GM21528 (cell line): ENCODE data around the gene RCAN2.

Source experiments
- ATAC-seq: cut with Tn5 transposase; IDR thresholded peaks from one replicate; pipeline ENCODE4 v1.9.1; 2021; ENCODE audit warnings: mild to moderate bottlenecking, moderate library complexity; ENCODE audit not compliant: unreplicated experiment, low FRiP score

Gene RCAN2

GRCh38 chr6:46500382-46500781 is 9.1 kb upstream of the RCAN2 start:
- no peak for ATAC-seq

- ATAC-seq, result peak; percentile 64
Measured at GRCh38 chr6:46491628-46492547, 639 bp upstream of the RCAN2 start.

GRCh38 chr6:46490425-46491200 is 636 bp downstream of the RCAN2 start:
- no peak for ATAC-seq

- no peak for ATAC-seq
Measured at GRCh38 chr6:46486181-46486580, 5.1 kb downstream of the RCAN2 start.

GRCh38 chr6:46484081-46484820 is 7.0 kb downstream of the RCAN2 start:
- ATAC-seq, result no peak

GRCh38 chr6:46476301-46476700 is 14.9 kb downstream of the RCAN2 start:
- ATAC-seq, result no peak

GRCh38 chr6:46473881-46474280 is 17.4 kb downstream of the RCAN2 start:
- no peak for ATAC-seq

GRCh38 chr6:46472243-46472642 is 19.0 kb downstream of the RCAN2 start:
- ATAC-seq, result no peak

GRCh38 chr6:46469021-46469420 is 22.2 kb downstream of the RCAN2 start:
- no peak for ATAC-seq

GRCh38 chr6:46468403-46469010 is 22.7 kb downstream of the RCAN2 start:
- no peak for ATAC-seq

- no peak for ATAC-seq
Measured at GRCh38 chr6:46466570-46466969, 24.7 kb downstream of the RCAN2 start.

- no peak for ATAC-seq
Measured at GRCh38 chr6:46465294-46466165, 25.7 kb downstream of the RCAN2 start.

- ATAC-seq, result no peak
Measured at GRCh38 chr6:46456297-46456696, 35.0 kb downstream of the RCAN2 start.

- no peak for ATAC-seq
Measured at GRCh38 chr6:46454691-46455090, 36.6 kb downstream of the RCAN2 start.

GRCh38 chr6:46453741-46454316 is 37.4 kb downstream of the RCAN2 start:
- no peak for ATAC-seq

- no peak for ATAC-seq
Measured at GRCh38 chr6:46453216-46453615, 38.0 kb downstream of the RCAN2 start.

- ATAC-seq, result no peak
Measured at GRCh38 chr6:46452312-46452917, 38.8 kb downstream of the RCAN2 start.

- no peak for ATAC-seq
Measured at GRCh38 chr6:46451343-46451742, 39.9 kb downstream of the RCAN2 start.
